GOT3 (cell line): ENCODE results near the gene LRWD1.
"Not testable (repeated sequence)": the region's sequence is repeated elsewhere in the genome, so short reads cannot be mapped to it uniquely, and the experiment has no call there.

Source experiments
- DNase-seq: peaks from one replicate; lab custom pipeline; 2025; ENCODE audit warnings: mixed read lengths; lab: John Stamatoyannopoulos, UW

LRWD1 gene

DNA sequence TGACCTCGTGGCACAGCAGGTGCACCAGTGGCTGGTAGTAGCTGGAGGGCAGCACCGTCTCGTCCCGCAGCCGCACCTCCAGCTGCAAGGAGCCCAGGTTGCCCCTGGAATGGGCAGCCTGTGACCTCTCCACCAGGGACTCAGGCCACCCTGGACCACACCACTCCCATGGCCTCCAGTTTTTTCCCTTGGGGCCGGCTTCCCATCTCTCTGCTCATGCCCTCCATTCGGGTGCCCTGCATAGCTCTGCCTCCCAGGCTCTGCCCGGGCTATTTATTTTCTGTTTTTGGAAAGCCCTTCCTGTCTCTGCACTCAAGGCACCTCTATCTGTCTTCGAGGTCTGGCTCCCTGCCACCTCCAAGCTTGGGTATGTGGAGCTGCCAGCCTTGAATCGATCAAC, 32.1 kb downstream of the LRWD1 start:
- not testable (repeated sequence) for DNase-seq

DNA sequence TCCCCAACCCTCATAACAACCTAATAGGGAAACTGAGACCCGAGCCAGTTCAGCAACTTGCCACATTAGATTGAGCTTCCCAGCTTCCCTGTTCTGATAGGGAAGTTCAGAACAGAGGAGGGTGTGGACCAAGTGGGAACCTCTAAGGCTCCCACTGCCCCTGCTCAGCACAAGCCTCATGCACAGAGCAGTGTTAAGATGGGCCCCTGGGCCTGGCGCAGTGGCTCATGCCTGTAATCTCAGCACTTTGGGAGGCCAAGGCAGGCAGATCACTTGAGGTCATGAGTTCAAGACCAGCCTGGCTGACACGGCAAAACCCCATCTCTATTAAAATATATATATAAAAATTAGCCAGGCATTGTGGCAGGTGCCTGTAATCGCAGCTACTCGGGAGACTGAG, 32.5 kb downstream of the LRWD1 start:
- not testable (repeated sequence) for DNase-seq

DNA sequence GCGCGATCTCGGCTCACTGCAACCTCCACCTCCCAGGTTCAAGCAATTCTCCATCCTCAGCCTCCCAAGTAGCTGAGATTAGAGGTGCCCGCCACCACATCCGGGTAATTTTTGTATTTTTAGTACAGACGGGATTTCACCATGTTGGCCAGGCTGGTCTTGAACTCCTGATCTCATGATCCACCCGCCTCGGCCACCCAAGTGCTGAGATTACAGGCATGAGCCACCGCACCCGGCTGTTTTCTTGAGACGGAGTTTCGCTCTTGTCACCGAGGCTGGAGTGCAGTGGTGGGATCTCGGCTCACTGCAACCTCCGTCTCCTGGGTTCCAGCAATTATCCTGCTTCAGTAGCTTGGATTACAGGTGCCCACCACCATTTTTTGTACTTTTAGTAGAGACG, 33.5 kb downstream of the LRWD1 start:
- not testable (repeated sequence) for DNase-seq

DNA sequence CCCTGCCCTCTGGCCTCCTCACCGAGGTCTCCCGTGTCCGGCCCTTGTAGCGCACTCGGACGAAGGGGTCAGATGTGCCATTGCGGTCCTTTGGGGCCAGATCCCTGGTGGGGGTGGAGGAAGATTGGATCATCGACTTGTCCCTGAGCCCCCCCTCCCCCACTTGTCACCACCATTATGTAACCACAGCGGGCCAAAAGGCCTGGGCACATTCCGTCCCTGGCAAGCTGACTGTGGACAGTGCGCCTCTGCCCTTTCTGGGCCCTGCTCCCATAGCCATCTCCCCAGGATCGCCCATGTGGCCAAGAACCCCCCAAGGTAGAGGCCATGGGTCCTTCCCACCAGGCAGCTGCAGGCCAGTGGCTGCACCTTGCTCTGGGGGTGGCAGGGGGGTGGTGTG, 38.4 kb downstream of the LRWD1 start:
- not testable (repeated sequence) for DNase-seq

DNA sequence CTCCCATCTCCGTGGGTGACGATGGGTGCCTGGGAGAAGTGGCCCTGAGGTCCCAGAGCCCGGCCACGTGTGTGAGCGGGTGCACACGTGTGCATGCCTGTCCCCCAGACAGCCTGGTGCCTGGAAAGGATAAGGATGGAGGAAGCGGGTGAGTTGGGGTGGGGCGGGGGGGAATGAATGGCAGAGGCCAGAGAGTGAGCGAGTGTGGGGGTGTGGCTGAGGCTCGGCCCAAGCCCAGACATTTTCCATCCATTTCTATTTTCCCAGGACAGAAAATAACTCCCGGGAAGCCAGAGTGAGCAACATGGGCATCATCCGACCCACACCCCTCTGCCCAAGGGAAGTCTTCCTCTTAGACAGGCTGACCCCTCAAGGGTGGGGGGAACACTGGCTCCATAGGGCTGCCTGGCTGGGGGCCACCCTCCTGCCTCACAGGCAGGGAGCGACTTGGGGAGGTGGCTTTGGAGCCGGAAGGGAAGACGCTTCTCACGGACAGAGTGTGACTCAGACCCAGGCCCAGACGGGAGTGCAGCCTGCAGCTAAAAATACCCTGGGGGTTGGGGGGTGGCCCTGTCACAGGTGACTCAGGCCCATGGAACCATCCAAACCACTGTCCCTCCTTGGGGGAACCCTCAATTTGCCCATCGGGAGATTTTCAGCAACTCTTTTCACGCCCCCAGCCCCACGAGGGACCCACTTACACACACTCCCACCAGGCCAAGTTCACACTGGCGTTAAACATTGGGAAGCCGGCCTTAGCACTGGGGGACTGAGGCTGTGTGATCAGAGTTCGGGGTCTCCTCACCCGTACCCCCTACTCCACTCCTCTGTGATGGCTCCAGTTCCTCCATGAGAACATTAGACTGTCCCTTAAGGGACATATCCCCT, 40.8 kb downstream of the LRWD1 start:
- DNase-seq, result not testable (repeated sequence)

DNA sequence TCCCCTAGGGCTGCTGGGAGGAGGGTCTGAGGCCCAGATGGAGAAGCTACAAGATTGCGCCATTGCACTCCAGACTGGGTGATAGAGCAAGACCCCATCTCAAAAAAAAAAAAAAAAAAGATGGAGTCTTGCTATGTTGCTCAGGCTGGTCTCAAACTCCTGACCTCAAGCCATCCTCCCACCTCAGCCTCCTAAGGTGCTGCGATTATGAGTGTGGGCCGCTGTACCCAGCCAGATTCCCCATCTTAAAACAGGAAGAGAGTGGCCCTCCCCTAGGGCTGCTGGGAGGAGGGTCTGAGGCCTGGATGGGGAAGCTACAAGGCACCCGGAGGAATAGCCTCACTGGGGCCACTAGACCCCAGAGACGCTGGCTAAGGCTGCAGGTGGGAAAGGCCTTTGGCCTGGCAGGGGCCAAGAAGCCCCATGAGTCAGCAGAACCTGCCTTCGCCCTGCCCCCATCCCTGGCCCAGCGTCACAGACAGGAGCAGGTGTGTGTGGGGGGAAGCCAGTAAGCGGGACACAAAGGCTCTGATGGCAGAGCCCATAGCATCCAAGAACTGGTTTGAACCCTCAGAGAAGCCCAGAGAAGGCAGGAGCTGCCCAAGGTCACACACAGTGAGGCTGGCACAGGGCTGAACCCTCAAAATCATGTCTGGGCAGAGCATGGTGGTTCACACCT, 42.8 kb downstream of the LRWD1 start:
- DNase-seq, result not testable (repeated sequence)

DNA sequence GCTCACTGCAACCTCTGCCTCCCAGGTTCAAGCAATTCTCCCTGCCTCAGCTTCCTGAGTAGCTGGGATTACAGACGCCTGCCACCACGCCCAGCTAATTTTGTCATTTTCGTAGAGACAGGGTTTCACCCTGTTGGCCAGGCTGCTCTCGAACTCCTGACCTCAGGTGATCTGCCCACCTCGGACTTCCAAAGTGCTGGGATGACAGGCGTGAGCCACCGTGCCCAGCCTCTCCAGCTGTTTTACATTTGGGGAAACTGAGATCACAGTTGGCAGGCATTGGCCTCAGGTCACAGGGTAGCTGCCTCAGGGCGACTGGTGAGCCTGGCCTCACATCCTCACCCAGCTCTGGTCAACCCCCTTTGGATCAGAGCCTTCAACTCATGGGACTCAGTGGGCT, 45.8 kb downstream of the LRWD1 start:
- DNase-seq, result not testable (repeated sequence)

DNA sequence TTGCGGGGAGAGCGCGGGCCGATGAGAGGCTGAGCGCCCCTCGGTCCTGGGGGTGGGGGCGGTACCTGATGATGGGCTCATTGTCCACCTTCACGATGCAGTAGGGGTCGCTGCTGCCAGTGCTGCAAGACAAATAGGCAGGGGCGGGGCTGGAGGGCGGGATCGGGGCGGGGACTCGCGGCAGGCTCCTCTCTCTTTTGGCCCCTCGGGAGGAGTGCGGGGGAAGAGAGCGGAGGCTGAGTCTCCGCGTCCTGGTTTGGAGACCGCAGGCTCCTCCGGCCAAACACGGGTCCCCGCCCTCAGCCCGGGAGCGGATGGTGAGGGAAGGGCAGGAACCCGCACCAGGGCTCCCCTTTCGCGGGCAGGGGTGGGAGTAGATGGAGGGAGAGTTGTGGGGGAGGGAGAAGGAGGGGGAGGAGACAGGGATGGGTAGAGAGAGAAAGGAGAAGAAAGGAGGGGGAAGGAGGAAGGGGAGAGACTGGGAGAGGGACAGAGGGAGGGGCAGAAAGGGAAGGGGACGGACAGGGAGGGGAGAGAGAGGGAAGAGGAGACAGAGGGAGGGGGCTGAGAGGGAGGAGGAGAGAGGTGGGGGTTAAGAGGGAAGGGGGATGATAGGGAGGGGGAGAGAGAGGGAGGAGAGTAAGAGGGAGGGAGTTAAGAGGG, 47.2 kb downstream of the LRWD1 start:
- DNase-seq, result not testable (repeated sequence)

DNA sequence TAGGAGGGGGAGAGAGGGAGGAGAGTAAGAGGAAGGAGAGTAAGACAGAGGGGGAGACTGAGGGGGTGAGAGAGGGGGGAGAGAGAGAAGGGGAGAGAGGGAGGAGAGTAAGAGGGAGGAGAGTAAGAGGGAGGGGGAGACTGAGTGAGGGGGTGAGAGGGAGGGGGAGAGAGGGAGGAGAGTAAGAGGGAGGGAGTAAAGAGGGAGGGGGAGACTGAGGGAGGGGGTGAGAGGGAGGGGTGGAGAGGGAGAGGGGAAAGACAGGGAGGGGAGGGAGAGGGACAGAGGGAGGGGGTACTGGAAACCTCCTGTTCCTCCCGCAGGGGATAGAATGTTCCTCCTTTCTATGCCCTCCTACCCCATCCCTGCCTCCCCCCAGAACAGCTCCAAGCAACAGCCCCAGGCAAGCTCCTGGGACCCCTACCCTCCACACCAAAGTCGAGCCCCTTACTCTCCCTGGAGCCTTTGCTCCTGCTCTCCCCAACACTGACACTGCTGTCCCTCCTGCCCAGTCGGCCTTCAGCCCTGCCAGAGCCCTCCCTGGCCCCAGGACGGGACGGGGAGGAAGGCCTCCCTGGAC, 47.9 kb downstream of the LRWD1 start:
- not testable (repeated sequence) for DNase-seq

DNA sequence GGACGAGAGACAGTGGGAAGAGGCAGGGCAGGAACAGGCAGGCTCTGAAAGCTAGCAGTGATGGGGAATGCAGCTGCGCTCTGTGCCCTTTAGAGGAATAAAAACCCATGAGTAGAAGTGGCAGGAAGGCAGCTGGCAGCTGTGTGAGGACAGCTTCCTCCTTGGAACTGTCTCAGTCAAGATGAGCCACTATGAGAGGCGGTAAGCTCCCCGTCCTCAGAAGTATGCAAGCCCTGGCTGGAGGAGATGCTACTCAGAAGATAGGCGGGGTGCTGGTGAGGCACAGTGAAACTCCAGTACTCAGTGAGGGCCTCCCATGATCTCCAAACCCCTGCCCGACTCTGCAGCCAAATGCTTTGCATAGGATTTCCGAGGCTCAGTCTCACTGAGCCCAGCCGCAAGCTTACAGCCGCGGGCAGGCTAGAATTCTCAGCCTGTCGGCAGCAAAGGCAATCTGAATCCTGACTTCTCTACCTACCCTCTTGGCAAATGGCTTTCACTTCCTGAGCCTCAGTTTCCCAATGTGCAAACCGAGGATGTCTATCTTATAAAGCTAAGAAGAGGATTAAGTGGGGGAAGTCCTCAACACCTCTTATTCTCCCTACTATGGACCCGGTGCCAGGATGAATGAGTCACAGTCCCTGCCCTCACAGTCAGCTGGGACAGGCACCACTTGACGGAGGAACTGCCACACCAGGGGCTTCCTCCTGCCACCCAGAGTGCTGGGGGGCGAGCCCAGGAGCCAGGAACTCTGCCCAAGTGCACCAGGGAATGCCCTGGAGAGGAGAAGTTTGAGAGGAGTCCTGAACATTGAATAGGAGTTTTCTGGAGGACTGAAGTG, 50.3 kb downstream of the LRWD1 start:
- not testable (repeated sequence) for DNase-seq

DNA sequence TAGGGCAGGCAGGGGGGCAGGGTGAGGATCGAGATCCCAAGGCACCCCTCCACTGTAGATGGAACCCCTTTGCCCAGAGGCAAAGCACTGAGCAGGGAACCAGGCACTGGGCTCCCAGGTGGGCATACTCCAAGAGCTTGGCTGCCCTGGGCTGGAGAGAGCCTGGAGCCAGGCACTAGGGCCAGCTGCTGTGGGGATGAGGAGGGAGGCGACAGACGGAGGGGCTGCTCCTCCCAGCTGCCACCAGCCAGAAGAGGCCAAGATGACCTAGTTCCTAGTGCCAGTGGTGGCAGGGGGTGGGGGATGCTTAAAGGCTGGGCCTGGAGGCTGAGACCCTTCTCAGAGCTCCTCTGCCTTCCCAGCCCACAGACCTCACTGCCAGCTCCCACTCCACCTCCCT, 51.1 kb downstream of the LRWD1 start:
- DNase-seq, result not testable (repeated sequence)

DNA sequence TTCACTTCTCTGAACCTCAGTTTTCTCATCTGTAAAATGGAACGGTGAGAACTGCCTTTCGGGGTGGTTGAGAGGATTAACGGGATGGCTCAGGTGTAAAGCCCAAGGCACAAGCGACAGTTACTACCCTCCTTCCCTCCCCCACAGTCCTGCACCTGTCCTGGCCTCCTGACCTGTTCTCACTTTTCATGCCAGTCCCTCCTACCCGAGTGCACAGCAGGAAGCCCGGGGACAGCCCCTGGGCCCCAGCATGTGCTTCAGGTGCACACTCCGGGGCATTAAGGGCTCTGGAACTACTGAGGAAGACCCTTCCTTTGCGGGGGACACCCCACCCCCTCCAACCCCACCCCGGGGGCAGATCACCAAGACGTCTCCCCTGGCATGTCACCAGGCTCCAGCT, 52.2 kb downstream of the LRWD1 start:
- not testable (repeated sequence) for DNase-seq

DNA sequence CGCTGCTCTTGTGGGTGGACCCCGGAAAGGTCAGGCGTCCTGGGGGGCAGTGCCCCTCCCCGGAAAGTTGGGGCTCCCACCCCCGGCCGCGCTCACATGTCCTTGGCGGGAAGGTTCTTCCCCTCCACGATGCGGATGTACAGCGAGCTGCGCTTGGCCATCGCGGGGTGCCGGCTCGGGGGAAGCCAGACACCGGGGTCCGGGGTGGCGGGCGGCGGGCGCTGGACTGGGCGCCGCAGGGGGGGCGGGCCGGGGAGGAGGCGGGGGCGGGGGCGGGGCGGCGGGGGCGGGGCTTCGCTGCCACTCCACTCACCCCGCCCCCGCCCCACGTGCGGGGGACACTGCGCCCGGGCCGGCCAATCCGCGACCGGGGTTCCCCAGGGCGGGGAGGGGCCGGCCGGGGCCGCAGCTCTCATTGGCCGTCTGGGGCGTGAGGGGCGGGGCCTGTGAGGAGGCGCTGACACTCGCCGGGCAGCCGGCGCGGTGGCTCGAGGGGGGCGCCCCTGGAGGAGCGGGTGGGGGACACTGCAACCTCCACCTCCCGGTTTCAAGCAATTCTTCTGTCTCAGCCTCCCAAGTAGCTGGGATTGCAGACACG, 52.9 kb downstream of the LRWD1 start, which contains the start of gene RASA4B:
Gene RASA4B (minus strand): TSS at position 228 of the 598 bp plus-strand sequence. CDS start 67 bp downstream, at position 161.
- not testable (repeated sequence) for DNase-seq

DNA sequence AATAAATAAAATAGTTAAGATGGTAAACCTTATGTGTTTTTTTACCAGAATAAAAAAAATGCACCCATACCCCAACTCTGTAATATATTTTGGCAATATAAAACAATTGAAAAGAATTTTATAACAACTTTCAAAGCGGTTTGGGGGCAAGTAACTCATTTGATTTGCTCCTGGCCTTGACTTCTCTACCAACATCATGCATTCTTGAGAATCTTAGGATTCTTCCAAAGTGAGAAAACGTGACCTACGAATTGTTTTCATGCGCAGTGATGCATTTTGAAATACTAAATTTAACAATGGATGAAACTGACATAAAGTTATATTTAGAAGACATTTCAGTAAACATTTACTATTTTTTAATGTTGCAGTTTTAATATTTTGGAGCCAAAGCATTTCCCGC, 56.0 kb downstream of the LRWD1 start:
- DNase-seq, result not testable (repeated sequence)
